Adipocyte (in vitro differentiated cells): ENCODE results near the gene PIGB.

Source experiments
- DNase-seq: peaks from one replicate; pipeline ENCODE4 v3.0.0-alpha.2; 2015; ENCODE audit warnings: low read depth
- H3K27me3 ChIP-seq: replicated peaks from 2 replicates; pipeline ENCODE4 v1.7.0; 2013; ENCODE audit warnings: mild to moderate bottlenecking, low read length, moderate library complexity; ENCODE audit not compliant: control insufficient read depth, insufficient read depth
- H3K36me3 ChIP-seq: 2 replicates; pipeline ENCODE4 v1.7.0; 2013; ENCODE audit warnings: low read length, mild to moderate bottlenecking, moderate library complexity; ENCODE audit not compliant: control insufficient read depth, insufficient read depth, severe bottlenecking
- H3K4me1 ChIP-seq: 2 replicates; pipeline ENCODE4 v1.7.0; 2013; ENCODE audit warnings: mild to moderate bottlenecking, low read length, moderate library complexity; ENCODE audit not compliant: control insufficient read depth, insufficient read depth
- H3K4me3 ChIP-seq: 2 replicates; pipeline ENCODE4 v1.7.0; 2013; ENCODE audit warnings: mild to moderate bottlenecking, low read length, moderate library complexity
- H3K9ac ChIP-seq: 2 replicates; pipeline ENCODE4 v1.7.0; 2013; ENCODE audit warnings: mild to moderate bottlenecking, low read length, moderate library complexity
- H3K9me3 ChIP-seq: 2 replicates; pipeline ENCODE4 v1.7.0; 2013; ENCODE audit warnings: mild to moderate bottlenecking, low read length, moderate library complexity; ENCODE audit not compliant: control insufficient read depth

PIGB gene

DNA sequence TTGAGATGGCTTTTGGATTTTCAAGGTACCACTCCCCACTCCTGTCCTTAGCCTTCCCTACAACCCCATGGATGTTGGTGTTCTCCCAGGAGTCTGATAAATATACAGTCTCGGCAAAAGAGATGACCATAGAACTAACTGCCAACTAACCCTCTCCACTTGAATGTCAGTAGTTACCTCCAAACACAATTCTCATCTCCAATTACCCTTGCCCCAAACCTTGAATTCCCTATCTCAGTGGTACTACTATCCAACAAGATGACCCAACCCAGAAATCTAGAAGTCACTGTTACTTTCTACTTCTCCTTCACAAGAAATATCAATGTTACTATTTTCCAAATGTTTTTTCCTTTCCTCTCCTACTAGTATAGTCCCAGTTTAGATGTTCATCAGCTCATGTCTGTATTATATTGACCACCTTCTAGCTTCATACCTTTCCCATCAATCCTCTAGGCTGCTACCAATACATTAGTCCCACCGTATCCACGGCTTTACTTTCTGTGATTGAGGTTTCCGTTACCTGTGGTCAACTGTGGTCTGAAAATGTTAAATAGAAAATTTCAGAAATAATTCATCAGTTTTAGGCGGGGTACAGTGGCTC, 38.1 kb downstream of the PIGB start:
- Histone ChIP-seq H3K4me1 (no peaks in the 10 kb centered on the region), H3K9ac (no peak overlapping the region), H3K9me3 (no peaks in the 10 kb centered on the region), H3K27me3 (no peaks in the 10 kb centered on the region), H3K4me3 (no peak overlapping the region), H3K36me3 (peaks cover 55% of the 10 kb centered on the region)
- no peak for DNase-seq

DNA sequence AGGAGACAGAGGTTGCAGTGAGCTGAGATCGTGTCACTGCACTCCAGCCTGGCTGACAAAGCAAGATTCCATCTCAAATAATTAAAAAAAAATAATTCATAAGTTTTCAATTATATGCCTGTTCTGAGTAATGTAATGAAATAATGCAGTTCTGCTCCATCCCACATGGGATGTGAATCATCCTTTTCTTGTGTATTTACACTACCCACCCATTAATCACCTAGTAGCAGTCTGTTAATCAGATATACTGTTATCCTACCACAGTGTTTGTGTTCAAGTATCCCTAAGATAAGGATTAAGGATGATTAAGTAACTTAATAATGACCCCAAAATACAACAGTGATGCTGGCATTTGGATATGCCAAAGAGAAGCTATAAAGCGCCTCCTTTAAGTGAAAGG, 38.8 kb downstream of the PIGB start:
- Histone ChIP-seq H3K36me3 (peaks cover 57% of the 10 kb centered on the region), H3K4me1 (no peaks in the 10 kb centered on the region), H3K4me3 (no peak overlapping the region), H3K9me3 (no peaks in the 10 kb centered on the region), H3K9ac (no peak overlapping the region), H3K27me3 (no peaks in the 10 kb centered on the region)
- peak; percentile 25 for DNase-seq

DNA sequence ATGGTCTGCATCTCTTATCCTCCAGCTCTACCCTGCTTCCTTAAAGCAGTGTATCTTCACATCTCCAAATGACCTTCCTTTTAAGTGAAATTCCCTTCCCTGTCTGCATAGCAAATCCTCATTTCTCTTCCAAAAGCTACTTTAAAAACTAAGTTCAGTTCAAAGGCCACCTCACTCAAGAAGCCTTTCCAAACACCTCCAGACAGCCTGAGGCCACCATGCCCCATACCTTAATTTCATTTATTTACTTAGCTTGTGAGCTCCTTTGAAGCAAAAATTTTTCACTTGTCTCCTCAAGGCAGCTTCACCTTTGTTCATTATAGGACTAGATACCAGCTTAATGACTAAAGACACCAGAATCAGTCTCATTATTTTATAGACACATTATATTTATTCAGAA, 39.4 kb downstream of the PIGB start:
- Histone ChIP-seq H3K4me1 (no peaks in the 10 kb centered on the region), H3K9ac (no peak overlapping the region), H3K4me3 (no peak overlapping the region), H3K27me3 (no peaks in the 10 kb centered on the region), H3K36me3 (peaks cover 55% of the 10 kb centered on the region), H3K9me3 (no peaks in the 10 kb centered on the region)
- DNase-seq = no peak

DNA sequence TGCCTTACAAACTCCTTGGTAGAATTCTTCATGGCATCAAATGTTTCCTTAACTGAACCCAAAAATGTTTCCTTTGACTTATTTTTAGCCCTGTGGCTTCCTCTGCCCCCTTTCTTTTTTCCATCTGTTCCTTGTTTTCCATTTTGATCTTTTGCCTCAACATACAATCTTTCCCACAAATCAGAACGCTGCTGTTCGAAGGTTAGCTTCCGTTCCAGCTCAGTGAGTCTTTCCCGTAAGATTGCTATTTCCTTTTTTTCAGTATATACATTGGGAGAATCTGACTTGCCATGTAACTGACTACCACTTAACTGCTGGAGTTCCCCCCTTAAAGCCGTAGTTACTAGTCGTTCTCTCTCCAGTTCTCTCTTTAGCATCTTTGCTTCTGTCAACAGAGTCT, 41.2 kb downstream of the PIGB start:
- no peaks in the 10 kb centered on the region for H3K9me3 ChIP-seq
- no peak overlapping the region for H3K9ac ChIP-seq
- no peak overlapping the region for H3K4me3 ChIP-seq
- peaks cover 59% of the 10 kb centered on the region for H3K36me3 ChIP-seq
- no peaks in the 10 kb centered on the region for H3K27me3 ChIP-seq
- no peaks in the 10 kb centered on the region for H3K4me1 ChIP-seq
- DNase-seq = peak; percentile 14

DNA sequence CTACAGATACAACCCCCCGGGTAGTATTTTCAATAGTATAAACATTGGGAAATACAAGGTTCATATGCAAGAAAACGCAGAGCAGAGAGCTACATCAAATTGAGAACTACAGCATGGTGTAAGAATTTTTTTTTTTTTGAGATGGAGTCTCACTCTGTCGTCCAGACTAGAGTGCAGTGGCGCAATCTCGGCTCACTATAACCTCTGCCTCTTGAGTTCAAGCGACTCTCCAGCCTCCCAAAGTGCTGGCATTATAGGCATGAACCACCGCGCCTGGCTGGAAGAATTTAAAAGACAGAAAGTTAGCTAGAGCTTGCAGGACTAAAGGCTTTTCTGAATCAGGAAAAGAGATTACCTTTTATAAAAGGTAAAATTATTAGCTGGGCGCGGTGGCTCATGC, 42.0 kb downstream of the PIGB start:
- DNase-seq = no peak
- no peak overlapping the region for H3K4me3 ChIP-seq
- no peaks in the 10 kb centered on the region for H3K27me3 ChIP-seq
- no peak overlapping the region for H3K9ac ChIP-seq
- H3K36me3 ChIP-seq = peaks cover 53% of the 10 kb centered on the region
- no peaks in the 10 kb centered on the region for H3K4me1 ChIP-seq
- H3K9me3 ChIP-seq = no peaks in the 10 kb centered on the region

DNA sequence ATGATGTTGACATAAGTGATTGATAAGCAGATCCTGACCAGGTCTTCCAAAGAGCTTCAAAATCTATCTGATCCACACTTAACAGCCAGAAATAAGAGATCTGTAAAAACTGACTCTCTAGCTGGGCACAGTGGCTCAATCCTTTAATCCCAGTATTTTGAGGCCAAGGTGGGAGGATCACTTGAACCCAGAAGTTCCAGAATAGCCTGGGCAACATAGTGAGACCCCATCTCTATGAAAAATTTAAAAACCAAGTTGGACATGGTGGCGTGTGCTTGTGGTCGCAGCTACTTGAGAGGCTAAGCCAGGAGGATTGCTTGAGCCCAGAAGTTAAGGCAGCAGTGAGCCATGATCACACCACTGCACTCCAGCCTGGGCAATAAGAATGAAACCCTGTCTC, 43.6 kb downstream of the PIGB start:
- no peak overlapping the region for H3K4me3 ChIP-seq
- no peaks in the 10 kb centered on the region for H3K27me3 ChIP-seq
- no peaks in the 10 kb centered on the region for H3K4me1 ChIP-seq

DNA sequence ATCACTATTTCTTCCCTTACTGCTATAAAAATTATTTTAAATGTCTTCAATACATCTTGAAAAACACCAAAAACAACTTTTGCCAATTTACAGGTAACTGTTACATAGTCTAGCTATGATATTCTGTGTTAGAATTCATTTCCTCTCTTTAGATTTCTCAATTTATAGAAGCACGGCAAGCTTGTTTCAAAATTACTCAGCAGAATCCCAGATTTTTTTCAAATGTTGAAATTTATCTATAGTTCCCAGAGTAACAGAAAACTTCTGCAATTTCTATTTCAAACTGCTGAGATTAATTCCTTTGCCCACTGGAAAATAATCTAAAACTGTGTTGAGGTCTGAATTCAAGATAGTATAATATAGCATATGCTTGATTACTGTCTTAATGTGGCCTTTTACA, 48.0 kb downstream of the PIGB start:
- Histone ChIP-seq H3K9ac (no peak overlapping the region), H3K4me1 (no peaks in the 10 kb centered on the region), H3K4me3 (no peak overlapping the region), H3K36me3 (peaks cover 47% of the 10 kb centered on the region), H3K9me3 (no peaks in the 10 kb centered on the region), H3K27me3 (no peaks in the 10 kb centered on the region)
- no peak for DNase-seq

More for the DNA sequence above, 43.6 kb downstream of the PIGB start:
- no peak overlapping the region for H3K9ac ChIP-seq
- H3K36me3 ChIP-seq = peaks cover 44% of the 10 kb centered on the region
- H3K9me3 ChIP-seq = no peaks in the 10 kb centered on the region
- no peak for DNase-seq

DNA sequence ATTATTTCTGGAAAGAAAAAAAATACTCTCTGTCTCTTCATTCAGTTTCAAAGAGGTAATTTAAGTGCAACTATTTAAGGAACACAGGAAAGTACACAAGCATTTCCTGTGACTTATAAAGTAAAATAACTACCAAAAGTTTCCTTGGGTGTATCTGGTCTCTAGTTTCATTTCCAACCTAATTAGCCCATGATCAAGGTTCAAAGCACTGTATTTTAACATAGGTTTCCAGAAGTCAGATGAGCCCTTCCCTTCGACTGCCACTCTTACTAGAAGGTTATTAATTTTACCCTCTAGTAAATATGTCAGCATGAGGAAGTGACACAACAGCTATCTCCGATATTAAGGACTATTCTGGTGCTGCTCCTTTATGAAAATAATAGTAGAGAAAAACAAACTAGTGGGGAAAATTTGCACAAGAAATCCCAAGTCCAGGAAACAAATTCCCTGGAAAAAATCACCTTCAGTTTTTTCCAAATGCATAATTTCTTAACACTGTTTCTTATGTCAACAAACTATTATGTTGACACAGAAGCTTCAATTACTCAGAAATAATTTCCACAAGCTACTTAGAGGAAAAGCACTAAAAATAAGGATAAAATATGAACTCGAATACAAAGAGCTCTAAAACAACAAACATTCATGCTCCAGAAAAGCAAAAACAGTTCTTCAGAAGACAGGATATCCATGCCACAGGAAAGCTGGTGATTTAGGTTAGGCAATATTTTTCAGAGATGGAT, 53.8 kb downstream of the PIGB start:
- no peaks in the 10 kb centered on the region for H3K9me3 ChIP-seq
- no peak for DNase-seq
- H3K4me1 ChIP-seq = no peaks in the 10 kb centered on the region
- H3K4me3 ChIP-seq = no peak overlapping the region
- H3K36me3 ChIP-seq = peaks cover 80% of the 10 kb centered on the region
- no peaks in the 10 kb centered on the region for H3K27me3 ChIP-seq
- H3K9ac ChIP-seq = no peak overlapping the region

DNA sequence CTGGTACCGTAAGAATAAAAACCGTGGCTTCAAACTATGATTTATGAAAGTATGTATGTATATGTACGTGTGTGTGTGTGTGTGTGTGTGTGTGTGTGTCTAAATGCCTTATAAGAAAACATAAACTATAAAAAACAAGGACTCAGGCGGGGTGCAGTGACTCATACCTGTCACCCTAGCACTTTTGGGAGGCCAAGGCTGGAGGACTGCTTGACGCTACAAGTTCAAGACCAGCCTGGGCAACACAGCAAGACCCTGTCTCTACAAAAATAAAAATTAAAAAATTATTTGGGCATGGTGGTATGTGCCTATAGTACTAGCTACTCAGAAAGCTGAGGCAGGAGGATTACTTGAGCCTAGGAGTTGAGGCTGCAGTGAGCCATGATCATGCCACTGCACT, 60.1 kb downstream of the PIGB start:
- H3K27me3 ChIP-seq = no peaks in the 10 kb centered on the region
- H3K4me1 ChIP-seq = no peaks in the 10 kb centered on the region
- no peaks in the 10 kb centered on the region for H3K9me3 ChIP-seq
- H3K9ac ChIP-seq = no peak overlapping the region
- DNase-seq = no peak
- no peak overlapping the region for H3K4me3 ChIP-seq
- H3K36me3 ChIP-seq = peaks cover 74% of the 10 kb centered on the region

DNA sequence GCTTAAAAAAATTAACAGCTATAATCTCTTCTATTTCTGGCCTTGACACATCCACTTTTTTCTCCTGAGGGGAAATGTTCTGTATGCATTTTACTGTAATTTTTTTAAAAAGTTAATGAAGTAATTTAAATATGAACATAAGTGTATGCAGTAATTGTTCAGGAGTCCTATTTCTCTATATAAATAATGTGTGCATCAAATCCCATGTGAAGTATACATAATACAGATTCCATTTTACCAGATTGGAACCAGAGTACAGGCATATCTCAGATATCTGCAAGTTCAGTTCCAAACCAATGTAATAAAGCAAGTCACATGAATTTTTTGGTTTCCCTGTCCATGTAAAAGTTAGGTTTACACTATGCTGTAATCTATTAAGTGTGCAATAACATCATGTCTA, 62.6 kb downstream of the PIGB start:
- Histone ChIP-seq H3K27me3 (no peaks in the 10 kb centered on the region), H3K4me3 (no peak overlapping the region), H3K36me3 (peaks cover 61% of the 10 kb centered on the region), H3K4me1 (no peaks in the 10 kb centered on the region), H3K9ac (no peak overlapping the region), H3K9me3 (no peaks in the 10 kb centered on the region)
- DNase-seq = no peak

DNA sequence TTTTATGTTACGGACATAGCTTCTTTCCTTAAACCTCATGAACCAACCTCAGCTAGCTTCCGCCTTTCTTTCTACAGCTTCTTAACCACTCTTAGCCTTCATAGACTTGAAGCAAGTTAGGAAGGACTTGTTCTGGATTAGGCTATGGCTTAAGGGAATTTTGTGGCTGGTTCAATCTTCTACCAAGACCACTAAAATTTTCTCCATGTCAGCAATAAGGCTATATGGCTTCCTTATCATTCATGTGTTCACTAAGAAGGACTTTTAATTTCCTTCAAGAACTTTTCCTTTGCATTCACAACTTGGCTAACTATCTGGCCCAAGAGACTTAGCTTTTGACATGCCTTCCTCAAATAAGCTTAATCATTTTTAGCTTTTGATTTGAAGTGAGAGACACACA, 64.7 kb downstream of the PIGB start:
- DNase-seq = no peak
- no peak overlapping the region for H3K4me3 ChIP-seq
- no peaks in the 10 kb centered on the region for H3K4me1 ChIP-seq

DNA sequence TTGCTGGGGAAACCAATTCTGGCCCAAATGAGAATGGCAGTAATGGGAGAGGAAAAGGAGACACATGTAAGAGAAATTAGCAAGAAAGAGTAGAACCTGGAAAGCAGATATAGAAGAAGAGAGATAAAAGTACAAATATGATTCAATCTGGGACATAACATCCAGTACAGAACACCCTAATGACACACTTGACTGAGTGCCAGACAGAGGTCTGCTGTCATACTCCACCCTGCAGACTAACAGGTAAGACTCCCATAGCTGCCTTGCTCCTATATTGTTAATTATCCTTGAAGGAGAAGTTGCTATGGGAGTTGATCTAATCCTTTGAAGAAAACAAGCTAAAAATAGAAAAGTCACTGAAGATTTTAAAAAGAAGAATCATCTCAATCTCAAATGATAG, 68.0 kb downstream of the PIGB start:
- Histone ChIP-seq H3K27me3 (no peaks in the 10 kb centered on the region), H3K36me3 (peaks cover 34% of the 10 kb centered on the region), H3K4me3 (no peak overlapping the region), H3K4me1 (peaks cover 3% of the 10 kb centered on the region), H3K9ac (no peak overlapping the region), H3K9me3 (no peaks in the 10 kb centered on the region)
- no peak for DNase-seq

More for the DNA sequence above, 64.7 kb downstream of the PIGB start:
- Histone ChIP-seq H3K27me3 (no peaks in the 10 kb centered on the region), H3K9me3 (no peaks in the 10 kb centered on the region), H3K36me3 (peaks cover 52% of the 10 kb centered on the region), H3K9ac (no peak overlapping the region)
